ENCODE measurements around the gene XPO6.

XPO6 gene

DNA sequence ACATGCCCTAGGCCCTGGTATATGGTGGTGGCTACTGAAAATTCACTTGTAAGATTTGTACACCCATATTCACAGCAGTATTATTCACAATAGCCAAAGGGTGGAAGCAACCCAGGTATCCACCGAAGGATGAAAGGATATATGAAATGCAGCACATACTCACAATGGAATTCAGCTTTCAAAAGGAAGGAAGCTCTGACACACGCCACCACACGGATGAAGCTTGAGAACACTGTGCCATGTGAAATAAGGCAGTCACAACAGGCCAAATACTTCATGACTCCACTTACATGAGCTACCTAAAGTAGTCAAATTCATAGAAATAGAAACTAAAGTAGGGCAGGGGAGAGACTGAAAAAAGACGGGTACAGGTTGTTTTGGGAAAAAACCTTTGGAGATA, 2.9 kb downstream of the XPO6 start:
- DNase-seq (ENCODE audit: low read depth in 2 of 3, low spot score in 1 of 3): no peak

DNA sequence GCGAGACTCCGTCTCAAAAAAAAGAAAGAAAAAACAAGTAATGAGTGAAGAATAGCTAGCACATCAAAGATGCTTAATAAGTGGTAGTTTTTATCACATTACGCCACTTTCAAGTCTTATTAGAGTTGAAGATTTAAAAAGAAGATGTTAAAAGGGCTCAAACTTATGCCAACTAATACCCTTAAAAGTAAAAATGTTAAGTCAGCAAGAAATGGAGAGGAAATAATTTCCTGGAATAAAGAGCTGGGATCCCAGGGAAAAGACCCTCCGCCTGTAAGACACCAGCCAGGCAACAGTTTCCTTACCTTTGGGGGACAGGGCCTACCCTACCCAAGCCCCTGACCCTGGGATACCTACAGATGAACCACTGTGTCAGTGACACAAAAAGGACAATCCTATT, 3.6 kb downstream of the XPO6 start:
- DNase-seq (ENCODE audit: low read depth in 2 of 3, low spot score in 1 of 3): no peak

DNA sequence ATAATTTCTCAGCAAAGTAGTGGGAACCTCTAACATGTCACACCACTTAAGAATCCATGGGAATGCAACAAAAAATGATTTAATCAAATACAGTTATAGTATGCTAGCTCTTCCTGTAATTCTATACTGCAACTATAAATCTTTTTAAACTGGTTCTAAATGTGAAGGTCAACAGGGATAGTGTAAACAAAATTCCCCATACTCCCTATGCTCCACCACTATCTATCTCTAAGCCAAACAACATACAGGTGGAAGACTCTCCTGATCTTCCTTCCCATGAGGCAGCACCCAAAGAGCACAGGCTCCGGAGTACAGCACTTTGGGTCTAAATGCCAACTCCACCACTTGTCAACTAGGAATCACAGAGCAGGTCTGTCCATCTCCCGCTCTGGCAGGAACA, 4.4 kb downstream of the XPO6 start:
- no peak for DNase-seq (ENCODE audit: low read depth in 2 of 3, low spot score in 1 of 3)

DNA sequence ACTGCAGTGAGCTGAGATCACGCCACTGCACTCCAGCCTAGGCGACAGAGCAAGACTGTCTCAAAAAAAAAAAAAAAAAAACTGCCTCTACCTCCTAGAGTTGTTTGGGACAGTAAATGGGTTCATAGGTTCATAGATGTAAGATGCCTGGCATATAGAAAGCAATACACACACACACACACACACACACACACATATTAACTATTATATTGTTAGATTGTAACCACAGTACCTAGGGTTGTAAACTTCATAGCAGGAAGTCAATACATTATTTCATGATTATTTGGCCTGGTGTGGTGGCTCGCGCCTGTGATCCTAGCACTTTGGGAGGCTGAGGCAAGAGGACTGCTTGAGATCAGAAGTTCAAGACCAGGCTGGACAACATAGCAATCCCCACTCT, 5.8 kb downstream of the XPO6 start:
- DNase-seq (ENCODE audit: low read depth in 2 of 3, low spot score in 1 of 3): no peak

DNA sequence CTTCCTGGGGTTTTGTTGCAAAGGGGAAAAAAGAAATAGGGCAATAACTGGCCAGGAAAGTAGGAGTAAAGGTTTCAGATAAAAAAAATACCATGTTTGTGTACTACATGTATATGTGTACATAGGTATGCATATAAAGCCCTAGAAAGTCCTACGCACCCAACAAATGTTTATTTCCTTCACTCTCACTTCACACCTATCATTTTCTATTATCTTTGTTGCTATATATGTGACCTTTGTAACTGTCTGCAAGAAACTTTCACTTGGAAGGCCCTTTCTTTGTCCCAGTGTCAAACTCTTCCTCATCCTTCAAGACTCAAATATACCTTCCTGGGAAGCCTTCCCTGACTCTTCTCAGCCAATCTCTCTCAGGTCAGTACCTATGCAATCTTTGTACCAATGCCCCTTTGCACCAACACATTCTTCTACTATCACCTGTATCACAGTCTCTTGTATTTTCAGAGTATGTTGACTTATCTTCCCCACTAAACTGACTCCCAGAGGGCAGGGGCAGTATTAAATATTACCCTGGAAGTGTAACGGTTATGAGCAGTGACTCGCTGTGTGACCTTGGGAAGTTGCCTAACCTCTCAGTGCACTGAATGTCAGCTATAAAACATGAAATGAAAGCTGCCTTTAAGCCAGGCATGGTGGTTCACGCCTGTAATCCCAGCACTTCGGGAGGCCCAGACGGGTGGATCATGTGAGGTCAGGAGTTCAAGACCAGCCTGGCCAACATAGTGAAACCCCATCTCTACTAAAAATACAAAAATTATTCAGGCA, 6.5 kb downstream of the XPO6 start:
- no peak for DNase-seq (ENCODE audit: low read depth in 2 of 3, low spot score in 1 of 3)

DNA sequence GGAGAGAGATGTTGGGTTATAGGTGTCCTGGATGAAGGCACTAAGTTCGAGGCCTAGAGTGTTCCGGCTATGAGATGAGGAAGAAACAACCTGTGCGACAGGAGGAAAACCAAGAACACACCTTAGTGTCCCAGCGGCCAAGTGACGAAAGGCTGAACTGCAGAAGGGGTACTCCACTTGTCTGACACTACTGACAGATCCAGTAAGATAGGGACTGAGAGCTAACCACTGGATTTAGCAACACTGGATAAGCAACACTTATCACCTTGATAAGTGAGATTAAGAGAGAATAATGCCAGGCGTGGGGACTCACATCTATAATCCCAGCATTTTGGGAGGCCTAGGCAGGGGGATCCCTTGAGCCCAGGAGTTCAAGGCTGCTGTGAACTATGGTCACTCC, 7.1 kb downstream of the XPO6 start:
- no peak for DNase-seq (ENCODE audit: low read depth in 2 of 3, low spot score in 1 of 3)

DNA sequence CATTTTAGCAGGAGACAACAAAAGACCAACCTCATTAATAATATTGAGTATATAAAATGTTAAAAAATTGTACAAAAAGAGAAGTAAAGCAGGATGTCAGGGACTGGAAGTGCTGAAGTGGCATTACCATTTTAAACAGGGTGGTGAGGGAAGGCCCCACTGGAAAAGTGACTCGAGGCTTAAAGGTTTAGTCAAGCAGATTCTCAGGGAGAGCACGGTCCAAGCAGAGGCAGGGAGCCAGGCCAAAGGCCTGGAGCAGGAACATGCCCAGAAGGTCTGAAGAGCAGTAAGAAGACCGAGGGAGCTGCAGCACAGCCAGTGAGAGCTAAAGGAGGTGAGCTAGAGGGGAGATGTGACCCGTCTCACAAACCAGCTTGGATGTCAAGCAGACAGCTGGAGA, 7.6 kb downstream of the XPO6 start:
- no peak for DNase-seq (ENCODE audit: low read depth in 2 of 3, low spot score in 1 of 3)

DNA sequence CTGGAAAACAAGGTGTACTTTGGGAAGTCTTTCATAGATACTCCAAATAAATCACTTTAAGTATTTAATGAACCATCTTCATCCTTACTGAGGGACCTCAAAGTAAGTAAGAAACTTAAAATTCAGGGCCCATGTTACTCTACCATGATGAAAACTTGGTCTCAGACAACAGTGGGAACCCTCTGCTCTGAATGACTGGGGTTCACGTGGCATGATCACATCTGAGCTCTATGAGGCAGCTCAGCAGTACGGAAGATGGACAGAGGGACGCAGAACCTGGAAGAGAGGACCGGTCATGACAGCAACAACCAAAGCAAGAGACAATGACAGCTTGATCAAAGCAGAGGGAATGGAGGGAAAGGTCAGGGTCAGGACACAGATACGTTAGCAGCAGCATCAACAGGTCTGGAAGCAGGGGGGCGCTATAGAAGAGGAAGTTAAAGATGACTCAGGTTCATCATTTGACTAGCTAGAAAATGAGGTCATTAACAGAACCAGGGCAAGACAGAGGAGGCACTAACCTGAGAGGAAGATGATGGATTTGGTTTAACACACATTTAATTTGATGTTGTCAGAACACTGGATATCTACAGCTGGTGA, 9.5 kb downstream of the XPO6 start:
- peak in 1 of 3 donors; percentile 47 for DNase-seq (ENCODE audit: low read depth in 2 of 3, low spot score in 1 of 3)

DNA sequence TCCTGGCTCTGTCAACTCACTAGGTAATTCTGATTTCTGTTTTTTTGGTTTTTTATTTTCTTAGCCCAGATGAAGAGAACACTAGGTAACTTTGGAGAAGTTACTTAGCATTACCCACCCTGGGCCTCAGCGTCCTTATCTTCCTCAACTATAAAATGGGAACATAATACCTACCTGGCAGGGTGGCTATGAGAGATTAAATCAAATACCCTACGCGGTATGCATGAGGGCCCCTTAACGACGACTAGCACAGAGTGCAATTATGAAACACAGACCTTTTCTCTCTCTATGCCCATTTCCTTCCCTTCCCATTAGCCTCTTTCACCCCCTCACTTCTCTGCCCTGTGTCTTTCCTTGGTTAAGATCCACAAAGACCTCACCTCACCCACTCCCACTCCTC, 11.1 kb downstream of the XPO6 start:
- no peak for DNase-seq (ENCODE audit: low read depth in 2 of 3, low spot score in 1 of 3)

DNA sequence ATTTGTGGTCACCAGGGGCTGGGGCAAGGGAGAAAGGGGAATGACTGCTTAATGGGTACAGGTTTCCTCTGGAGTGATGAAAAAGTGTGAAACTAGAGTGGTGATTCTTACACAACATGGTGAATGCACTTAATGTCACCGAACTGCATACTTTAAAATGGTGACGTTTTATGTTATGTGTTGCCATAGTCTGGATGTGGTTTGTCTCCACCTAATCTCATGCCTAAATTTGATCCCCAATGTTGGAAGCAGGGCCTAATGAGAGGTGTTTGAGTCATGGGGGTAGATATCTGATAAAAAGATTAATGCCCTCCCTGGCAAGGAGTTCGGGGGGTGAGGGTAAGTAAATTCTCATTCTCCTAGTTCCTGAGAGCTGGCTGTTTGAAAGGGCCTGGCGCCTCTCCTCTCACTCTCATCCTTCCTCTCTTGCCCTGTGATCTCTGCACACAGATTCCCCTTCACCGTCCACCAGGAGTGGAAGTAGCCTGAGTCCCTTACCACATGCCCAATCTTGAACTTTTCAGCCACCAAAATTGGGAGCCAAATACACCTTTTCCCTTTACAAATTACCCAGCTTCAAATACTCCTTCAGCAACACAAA, 15.3 kb downstream of the XPO6 start:
- DNase-seq (ENCODE audit: low read depth in 2 of 3, low spot score in 1 of 3): no peak

DNA sequence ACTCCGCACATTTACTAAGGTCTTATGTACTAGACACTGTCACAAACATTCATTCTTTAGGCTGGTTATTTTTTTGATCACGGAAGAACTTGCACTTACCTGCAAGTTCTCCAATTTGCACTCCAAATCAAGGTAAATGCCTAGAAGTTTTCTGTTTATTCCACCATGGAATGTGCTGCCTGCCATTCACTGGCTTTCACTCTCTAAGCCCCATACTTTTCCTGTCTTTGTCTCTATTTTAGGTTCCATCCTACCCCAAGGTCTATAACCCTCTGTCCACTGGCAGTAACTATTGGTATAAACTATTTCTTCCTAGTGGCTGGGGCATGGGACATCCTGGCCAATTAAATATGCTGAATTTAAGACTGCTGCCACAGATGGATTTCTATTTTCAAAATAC, 15.9 kb downstream of the XPO6 start:
- DNase-seq (ENCODE audit: low read depth in 2 of 3, low spot score in 1 of 3): no peak

DNA sequence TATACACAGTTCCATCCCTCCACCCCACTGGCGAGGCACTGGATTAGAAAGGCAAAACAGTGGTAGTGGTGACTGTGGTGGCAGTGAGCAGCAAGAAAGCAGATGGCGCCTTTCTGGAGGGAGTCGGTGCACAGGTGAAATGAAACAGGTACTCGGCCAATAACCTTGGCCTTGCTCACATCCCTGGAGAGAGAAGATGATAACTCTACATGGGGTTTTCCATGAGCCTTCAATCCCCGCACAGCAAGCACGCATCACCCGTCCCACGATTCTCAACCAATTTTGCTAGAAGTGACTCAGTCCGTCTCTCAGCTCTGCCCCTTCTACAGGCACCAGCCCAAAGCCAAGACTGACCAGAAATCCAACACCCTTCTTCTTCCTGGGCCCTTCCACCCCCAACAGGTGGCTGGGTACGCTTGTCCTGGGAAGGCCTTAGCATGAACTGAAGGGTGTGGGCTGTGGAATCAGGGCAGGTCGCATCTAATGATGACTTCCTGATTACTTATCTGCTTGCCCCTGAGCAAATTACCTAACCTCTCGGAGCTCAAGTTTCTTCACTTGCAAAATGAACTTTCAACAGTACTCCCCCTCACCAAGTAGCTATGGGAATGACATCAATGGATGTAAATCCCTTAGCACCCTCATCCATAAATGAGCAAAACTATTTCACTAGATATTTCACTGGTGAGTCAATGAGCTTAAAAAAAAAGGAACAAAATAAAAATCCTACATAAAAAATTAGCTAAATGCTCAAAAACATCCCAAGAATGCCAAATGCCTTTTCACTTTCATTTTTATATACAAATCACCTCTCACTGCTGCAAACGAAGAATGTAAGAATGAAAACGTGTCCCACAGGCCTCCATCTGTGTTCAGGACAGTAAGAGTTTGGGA, 18.0 kb downstream of the XPO6 start:
- peak in 1 of 3 donors; percentile 35 for DNase-seq (ENCODE audit: low read depth in 2 of 3, low spot score in 1 of 3)

DNA sequence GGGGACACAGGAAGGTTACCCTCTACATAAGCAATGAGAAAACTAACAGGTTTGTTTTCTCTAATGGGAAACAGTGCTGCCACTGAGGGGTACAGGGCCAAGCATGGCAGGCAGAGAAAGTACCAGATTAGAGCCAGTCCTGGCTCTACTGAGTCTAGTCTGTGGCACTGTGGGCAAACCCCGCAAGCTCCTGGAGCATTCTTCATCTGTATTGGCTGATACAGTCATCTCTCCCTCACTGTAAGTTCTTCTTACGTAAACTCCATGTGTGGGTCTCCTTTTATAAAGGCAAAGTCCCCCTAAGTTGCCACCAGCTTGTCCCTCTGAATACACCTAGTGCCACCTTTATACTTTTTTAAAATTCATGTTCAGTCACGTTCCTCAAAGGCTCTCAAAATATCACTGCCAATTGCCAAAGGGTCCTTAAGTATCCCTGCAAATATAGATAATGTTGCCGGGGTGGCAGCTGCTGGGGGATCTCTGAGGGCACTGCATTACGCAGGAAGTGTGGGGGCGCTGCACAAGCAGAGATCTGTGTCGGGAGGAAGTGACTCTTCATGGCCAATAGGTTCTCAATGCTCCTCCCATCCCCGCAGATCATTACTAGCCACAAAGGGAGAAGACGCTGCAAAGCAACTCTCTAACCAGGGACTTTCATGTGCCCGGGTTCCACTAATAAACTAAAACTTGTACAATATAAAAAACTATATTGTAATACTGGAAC, 18.8 kb downstream of the XPO6 start:
- peak; percentile 53 to 60 (median 54) for DNase-seq (ENCODE audit: low read depth in 2 of 3, low spot score in 1 of 3)

DNA sequence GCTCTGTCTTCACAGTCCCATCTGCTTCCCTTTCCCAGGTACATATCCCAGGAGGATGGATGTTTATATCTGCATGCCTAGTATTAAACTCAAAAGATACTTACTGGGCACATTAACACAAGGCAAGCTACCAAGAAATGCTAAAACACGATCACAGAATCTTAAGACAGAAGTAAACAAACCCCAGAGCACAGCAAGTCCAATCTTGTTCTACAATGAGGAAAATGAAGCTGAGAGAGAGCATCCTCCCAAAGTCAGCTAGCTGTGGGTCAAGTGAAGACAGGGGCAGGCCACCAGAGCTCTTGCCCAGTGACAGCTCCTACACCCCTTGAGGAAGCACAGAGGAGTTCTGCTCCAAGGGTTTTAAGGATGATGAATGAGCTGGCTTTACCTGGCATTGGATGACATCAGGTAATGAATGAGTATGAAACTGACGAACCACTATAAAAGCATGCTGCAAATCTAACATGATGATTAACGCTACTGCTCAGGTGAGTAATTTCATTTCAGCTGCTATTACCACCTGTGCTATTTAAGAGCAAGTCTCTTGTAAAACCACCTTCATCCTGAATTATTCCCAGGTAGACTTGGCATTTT, 20.3 kb downstream of the XPO6 start:
- DNase-seq (ENCODE audit: low read depth in 2 of 3, low spot score in 1 of 3): no peak

DNA sequence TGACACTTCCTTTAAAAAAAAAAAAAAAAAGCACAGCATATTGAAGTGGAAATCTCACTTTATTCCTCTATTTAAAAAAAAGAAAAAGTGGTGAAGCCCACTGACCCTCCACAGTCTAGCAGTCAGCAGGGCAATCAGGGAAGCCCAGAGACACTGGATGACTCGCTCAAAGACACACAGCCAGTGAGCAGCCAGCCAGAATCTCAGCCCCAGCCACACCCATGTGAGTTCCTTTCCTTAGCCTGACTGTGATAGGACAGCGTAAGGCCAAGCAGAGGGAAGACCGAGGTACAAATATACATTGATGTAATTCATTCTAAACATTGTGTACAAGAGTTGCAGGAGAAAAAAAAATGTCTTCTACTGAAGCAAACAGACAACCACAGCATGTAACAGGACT, 22.5 kb downstream of the XPO6 start:
- DNase-seq (ENCODE audit: low read depth in 2 of 3, low spot score in 1 of 3): no peak

DNA sequence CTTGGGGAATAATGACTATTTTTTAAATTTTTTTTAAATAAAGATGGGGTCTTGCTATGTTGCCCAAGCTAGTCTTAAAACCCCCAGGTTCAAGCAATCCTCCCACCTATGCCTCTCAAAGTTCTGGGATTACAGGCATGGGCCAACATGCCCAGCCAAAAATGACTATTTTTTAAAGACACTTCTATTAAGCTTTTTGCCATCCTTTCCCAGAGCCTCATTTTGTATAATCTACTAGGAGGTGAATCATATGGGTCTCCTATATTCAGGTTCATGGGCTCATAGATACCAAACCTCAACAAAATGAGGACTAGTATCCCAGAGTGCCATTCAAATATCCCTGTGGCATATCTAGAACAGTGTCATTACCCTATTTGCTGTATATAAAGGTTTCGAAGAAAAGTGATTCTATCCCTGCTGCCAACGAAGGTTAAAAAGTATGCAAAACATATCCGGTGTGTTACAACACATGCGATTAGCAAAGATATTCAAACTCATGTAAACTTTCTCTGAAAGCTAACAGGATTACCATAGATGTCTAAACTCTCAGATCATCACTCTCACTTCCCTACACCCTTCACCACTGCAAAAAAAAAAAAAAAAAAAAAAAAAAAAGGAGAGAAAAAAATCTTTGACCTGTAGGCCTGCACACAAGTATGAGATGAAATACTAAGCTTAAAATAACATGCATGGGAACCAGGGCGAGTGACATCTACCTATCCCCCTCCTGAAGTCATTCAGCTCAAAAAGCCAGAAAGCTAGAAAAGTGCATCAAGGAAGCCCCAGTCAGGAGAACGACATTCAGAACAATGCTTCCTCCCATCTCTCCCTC, 23.5 kb downstream of the XPO6 start:
- no peak for DNase-seq (ENCODE audit: low read depth in 2 of 3, low spot score in 1 of 3)

DNA sequence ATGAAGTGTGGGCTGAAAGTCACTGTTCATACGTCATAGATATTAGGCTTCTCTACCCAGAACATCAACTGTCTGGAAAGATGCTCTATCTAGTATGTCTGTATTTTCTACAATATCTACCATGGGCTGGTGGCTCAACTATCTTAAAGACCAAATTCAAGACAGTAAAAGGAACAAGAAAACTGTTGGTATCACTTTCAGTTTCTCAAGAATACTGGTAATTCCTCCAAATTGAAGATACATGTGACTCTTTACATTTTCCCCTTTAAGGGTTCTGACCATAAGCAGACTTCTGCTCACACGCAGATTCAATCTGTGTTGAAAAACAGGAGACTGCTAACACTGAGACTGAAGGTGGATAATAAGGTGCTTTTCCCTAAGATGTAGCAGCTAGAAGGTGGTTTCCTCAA, 24.2 kb downstream of the XPO6 start:
- DNase-seq (ENCODE audit: low read depth in 2 of 3, low spot score in 1 of 3): no peak

DNA sequence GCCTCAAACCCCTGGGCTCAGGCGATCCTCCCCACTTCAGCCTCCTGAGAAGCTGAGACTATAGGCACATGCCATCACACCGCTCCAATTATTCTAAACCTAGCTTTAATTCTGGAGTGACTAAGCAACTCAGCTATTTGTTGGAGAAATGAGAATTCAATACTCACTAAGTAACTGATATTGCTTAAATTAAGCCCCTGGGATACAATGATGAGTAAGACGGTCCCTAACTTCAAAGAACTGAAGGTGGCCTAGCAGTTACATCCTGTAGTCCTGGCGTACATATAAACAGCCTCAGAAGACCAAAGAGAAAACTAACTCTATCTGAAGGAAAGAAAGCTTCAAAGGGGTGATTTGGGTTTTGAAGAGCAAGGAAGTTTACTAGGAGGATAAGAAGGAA, 25.0 kb downstream of the XPO6 start:
- DNase-seq (ENCODE audit: low read depth in 2 of 3, low spot score in 1 of 3): no peak

DNA sequence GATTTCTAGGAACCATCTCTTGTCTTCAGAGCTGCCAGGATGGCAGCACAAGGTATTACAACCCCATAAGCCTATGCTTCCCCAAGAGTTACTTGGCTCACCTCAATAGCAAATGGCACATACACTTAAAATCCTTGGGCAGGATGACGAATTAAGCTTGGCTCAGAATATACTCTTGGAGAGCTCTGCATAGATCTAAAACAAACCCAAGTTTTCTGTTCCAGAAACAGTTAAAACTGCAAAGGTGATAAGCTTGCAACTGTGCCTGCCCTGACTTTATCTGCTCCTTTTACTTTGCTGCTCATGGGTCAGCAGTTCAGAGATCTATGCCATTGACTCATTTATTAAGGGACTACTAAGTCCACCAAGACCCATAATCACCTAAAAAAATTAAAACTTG, 26.1 kb downstream of the XPO6 start:
- no peak for DNase-seq (ENCODE audit: low read depth in 2 of 3, low spot score in 1 of 3)

DNA sequence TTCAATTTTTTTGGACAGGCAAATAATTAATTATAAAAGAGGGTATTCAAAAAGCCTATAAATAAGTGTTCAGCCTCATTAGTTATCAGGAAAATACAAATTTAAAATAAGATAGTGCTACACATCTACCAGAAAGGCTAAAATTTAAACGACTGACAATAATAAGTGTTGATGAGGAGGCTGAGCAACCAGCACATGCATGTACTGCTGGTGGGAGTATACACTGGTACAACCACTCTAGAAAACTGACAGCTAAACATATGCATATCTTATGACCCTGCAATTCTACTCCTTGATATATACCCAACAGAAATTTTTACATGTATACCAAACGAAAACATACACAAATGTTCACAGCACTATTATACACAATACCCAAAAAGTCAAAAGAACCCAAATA, 27.1 kb downstream of the XPO6 start:
- DNase-seq (ENCODE audit: low read depth in 2 of 3, low spot score in 1 of 3): no peak

Measured in stimulated activated CD4-positive, alpha-beta T cell treated with anti-CD3 and anti-CD28 coated beads, Interleukin-12 subunit alpha, Interleukin-12 subunit beta, amount 100 ng/mL, for 48 hours (primary cell).